Coronary artery (tissue), 2 donors: ENCODE measurements around the gene ORM1.

Experiments
- DNase-seq: peaks from one replicate; pipeline ENCODE4 v3.0.0-alpha.2; 2017; ENCODE audit warnings: low spot score
- H3K27ac ChIP-seq, 2 donors: fragments of 200-600 bp; sonication (generic); one replicate each; pipeline ENCODE4 v1.5.1; 2016 to 2019
- H3K4me3 ChIP-seq: fragments of 200-600 bp; sonication (generic); 2 replicates; pipeline ENCODE4 v1.5.1; 2016; ENCODE audit warnings: mild to moderate bottlenecking, moderate library complexity
- TF ChIP-seq, protein P1 (sequence below): fragments of 200-600 bp; sonication (generic); IDR thresholded peaks from one replicate; pipeline ENCODE4 v1.5.1; 2019; ENCODE audit warnings: antibody characterized with exemption

Gene ORM1

DNA sequence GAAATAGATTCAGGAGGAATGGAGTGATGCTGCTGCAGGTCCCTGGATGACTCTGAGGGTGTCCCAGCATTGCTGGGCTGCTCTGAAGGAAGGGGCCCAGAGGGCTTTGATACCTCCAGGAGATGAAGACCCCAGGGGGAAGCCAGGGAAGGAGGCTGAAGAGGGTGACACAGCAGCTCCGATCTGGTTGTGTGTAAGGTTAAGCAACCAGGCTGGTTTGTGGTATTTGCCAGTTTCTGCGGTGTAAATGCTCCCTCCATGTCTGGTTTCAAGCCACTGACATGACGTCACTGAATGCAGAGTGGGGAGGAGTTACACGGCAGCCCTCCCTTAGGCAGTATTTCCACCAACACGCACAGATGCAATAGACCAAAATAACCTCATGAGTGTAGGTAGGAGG lies 40.0 kb upstream of the ORM1 start:
- TF ChIP-seq, protein P1, sequence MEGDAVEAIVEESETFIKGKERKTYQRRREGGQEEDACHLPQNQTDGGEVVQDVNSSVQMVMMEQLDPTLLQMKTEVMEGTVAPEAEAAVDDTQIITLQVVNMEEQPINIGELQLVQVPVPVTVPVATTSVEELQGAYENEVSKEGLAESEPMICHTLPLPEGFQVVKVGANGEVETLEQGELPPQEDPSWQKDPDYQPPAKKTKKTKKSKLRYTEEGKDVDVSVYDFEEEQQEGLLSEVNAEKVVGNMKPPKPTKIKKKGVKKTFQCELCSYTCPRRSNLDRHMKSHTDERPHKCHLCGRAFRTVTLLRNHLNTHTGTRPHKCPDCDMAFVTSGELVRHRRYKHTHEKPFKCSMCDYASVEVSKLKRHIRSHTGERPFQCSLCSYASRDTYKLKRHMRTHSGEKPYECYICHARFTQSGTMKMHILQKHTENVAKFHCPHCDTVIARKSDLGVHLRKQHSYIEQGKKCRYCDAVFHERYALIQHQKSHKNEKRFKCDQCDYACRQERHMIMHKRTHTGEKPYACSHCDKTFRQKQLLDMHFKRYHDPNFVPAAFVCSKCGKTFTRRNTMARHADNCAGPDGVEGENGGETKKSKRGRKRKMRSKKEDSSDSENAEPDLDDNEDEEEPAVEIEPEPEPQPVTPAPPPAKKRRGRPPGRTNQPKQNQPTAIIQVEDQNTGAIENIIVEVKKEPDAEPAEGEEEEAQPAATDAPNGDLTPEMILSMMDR = no peak
- DNase-seq = peak; percentile 50
- Histone ChIP-seq H3K27ac (no peak overlapping the region), H3K4me3 (no peak overlapping the region)

DNA sequence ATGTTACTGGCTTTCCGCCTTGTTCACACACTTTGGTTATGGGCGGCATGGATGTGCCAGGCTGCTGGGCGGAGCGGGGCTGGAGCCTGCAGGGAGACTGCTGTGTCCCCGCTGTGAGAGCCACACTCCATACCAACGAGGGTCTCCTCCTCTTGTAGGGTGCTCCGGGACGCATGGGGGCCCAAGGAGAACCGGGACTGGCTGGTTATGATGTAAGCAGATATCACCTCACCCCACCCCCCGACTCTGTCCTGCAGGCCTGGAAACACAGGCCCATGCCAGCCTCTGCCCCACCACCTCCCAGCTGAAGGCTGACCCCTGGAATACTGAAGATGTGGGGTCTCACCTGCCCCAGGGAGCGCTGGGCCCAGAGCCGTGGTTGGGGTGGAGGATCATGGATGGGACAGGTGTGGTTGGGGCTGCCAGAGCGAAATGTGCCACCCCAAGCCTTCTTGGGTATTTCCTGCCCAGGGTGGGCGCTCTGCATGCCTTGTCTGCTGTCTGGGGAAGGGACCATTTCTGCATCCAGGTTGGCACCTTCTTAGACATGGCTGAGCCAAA lies 39.3 kb upstream of the ORM1 start:
- peak; percentile 67 for DNase-seq
- TF ChIP-seq, protein P1 = no peak
- no peak overlapping the region for H3K27ac ChIP-seq
- no peak overlapping the region for H3K4me3 ChIP-seq

DNA sequence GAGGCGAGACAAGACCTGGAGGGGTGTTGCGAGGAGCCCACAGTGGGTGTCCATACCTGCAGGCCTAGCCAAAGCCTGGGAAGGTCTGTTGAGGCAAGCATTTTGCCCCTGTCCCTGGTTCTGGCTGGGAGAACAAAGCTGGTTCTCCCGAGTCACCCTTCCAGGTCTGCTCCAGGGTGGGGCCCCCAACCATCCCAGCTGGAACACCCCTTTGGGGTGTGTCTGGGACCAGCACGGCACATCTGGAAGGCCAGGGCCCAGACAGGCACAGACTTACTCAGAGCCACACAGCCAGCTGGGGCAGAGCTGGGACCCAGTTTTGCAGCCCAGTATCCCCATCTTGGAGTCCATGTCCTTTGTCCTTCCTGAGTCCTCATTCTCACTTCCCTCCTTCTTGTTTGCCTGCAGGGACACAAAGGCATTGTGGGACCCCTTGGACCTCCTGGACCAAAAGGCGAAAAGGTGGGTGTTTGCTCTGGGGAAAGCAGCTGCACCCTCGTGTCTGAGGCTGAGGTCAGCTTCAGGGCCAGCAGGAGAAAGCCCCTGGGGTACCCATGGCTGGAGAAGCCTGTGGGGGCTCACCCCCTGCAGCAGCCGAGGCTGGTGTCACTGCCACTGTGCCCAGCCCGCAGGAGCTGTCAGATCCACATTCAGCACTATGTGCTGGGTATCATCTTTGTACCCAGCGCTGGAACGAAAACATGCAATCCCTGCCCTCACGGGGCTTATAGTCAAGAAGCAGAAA lies 38.4 kb upstream of the ORM1 start:
- Histone ChIP-seq H3K27ac (no peak overlapping the region), H3K4me3 (no peak overlapping the region)
- DNase-seq = peak; percentile 69
- TF ChIP-seq, protein P1 = no peak

DNA sequence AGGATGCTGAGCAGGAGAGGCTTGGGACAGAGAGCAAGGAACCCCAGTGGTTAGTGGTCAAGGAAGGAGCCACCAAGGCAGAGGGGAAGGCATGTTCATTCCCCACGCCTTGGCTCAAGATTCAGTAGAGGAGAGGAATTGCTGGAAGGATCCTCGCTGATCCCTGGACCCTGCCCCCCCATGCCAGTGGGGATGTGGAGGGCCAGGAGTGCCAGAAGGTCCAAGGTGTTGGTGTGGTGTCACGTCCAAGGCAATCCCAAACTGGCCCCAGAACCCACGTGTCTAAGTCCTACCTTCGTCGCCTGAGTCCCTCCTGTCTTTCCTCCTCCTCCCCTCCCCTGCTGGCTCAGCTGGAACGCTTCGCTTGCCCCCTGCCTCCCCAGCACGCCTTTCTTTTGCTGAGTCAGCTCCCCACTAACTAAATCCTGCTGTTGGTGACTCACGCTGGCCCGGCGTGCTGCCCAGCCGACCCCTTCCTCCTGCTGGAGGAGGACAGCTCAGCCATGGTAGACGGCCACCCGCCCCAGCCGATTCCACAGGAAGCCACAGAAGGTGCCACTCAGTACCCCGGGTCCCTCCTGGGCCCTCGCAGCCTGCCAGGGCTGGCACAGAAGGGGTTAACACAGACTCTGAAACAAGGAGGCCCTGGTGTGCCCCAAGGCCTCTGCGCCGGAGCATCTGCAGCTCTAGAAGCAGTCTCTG lies 37.6 kb upstream of the ORM1 start:
- DNase-seq = peak; percentile 78
- TF ChIP-seq, protein P1 = no peak
- no peak overlapping the region for H3K4me3 ChIP-seq
- no peak overlapping the region for H3K27ac ChIP-seq

DNA sequence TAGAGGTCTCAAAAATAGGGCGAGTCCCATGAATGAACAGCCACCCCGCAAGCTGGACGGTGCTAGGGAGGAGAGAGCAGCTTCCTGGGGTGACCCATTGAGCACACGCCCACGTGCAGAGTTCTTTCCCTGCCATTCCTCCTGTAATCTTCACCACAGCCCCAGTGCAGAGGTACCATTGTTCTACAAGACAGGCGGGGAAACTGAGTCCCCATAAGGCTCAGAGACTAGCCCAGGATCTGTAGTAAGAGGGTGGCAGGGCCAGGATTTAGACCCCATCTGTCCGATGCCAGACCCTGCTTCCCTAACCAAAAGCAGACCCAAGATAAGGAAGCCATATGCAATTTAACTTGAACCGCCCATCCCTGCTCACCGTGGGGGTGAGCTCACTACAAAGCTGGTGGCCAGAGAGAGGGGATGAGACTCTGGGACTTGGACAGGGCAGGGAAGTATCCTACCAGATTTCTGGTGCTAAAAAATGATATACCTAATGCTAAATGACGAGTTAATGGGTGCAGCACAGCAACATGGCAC lies 36.7 kb upstream of the ORM1 start:
- Histone ChIP-seq H3K27ac (no peak overlapping the region), H3K4me3 (no peak overlapping the region)
- TF ChIP-seq, protein P1 = no peak
- peak; percentile 53 for DNase-seq

DNA sequence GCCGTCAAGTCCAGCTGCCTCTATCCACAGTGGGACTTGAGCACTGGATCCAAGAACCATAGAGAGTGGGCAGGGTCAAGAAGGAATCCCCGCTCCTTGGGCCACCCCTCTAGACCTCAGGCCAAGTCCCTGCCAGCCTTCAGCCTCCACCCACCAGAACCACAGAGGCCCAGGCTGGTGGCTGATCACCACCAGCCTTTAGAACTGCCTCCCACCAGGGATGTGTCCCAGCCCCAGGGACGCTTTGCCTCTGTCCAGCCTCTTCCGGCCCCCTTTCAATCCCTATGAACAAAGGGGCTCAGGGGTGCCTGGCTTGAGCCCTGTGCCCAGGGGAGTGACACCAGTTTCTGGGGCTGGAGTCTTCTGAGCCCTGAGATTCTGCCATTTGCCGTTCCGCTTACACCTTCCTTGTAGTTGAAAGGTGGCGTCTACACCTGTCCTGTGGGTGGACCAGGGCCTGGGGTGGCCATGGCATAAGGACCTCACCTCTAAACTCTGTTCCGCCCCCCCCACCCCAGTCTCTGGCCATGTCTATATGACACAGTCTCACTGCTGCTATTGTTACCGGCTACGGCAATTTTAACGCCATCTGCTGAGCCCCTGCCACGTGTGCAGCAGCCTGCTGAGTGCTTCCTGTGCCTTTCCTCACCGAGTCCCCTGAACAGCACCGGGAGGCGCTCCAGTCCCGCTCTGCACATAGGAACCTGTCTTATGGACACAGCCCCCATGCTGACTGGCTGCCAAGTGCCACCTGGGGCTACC lies 35.7 kb upstream of the ORM1 start:
- TF ChIP-seq, protein P1 = no peak
- peak; percentile 56 for DNase-seq
- no peak overlapping the region for H3K27ac ChIP-seq
- H3K4me3 ChIP-seq = no peak overlapping the region
